Endothelial cell of umbilical vein (primary cell): ENCODE results near the gene CCDC91. TPM values are rescaled to one million over a fixed set of nuclear protein-coding genes. Genes with fewer than 3 reads are reported as not detected.

Source experiments
- BruUV-seq: library from RNA; stranded (reverse); fragments of 400-500 nt; replicated peaks from 2 replicates; lab custom pipeline; 2021; lab: Mats Ljungman, UMichigan
- CTCF ChIA-PET: fragments of 300-600, 350-600 bp; sonication (Branson Sonifier 250); formaldehyde crosslinking; loops from one replicate; lab custom pipeline; 2021; ENCODE audit warnings: antibody characterized with exemption, inconsistent platforms; lab: Charles Lee
- POLR2A ChIA-PET: fragments of 300-600, 350-600 bp; sonication (Branson Sonifier 250); formaldehyde crosslinking; loops from one replicate; lab custom pipeline; 2021; ENCODE audit warnings: antibody characterized with exemption, inconsistent platforms; lab: Charles Lee
- DNase-seq: peaks from one replicate; pipeline ENCODE4 v3.0.0-alpha.2; 2011; ENCODE audit warnings: low read depth, low spot score
- FAIRE-seq: peaks from 2 replicates; lab custom pipeline; 2011; peaks lifted over from hg19 to GRCh38; lab: Jason Lieb, UNC
- H2AFZ ChIP-seq: 2 replicates; pipeline ENCODE4 v1.6.0; 2012; ENCODE audit warnings: low read depth, low read length, control low read depth, inconsistent platforms
- H3K27ac ChIP-seq: 2 replicates; pipeline ENCODE4 v1.5.1; 2011; ENCODE audit warnings: low read depth, mild to moderate bottlenecking, control low read depth, low read length, moderate library complexity; ENCODE audit not compliant: insufficient read depth
- H3K27me3 ChIP-seq, 2 experiments: 2 replicates each; pipeline versions ENCODE4 v1.6.0 to v1.6.1; 2011; ENCODE audit warnings: low read length in 2 of 2, mixed read lengths in 1 of 2; ENCODE audit not compliant: control insufficient read depth in 2 of 2, insufficient read depth in 2 of 2
- H3K36me3 ChIP-seq, 2 experiments: 2 replicates in 1 of 2; 3 replicates in 1 of 2; pipeline ENCODE4 v1.5.1; 2011; ENCODE audit warnings: low read length in 2 of 2, mild to moderate bottlenecking in 1 of 2, moderate library complexity in 1 of 2; ENCODE audit not compliant: control insufficient read depth in 2 of 2, insufficient read depth in 2 of 2; ENCODE audit errors: extremely low read depth in 1 of 2
- H3K4me1 ChIP-seq: 3 replicates; pipeline ENCODE4 v1.5.1; 2011; ENCODE audit warnings: mild to moderate bottlenecking, low read length; ENCODE audit not compliant: control insufficient read depth, insufficient read depth; ENCODE audit errors: extremely low read depth
- H3K4me2 ChIP-seq: 2 replicates; pipeline ENCODE4 v1.6.1; 2011; ENCODE audit warnings: low read length, control low read depth, mixed read lengths; ENCODE audit not compliant: insufficient read depth
- H3K4me3 ChIP-seq, 3 experiments: fragments of 200-600 bp in 1 of 3; sonication (generic), shearing (Covaris generic) in 1 of 3; replicated peaks in 1 of 3; 2 replicates each; pipeline ENCODE4 v1.5.1; 2011 to 2016; ENCODE audit warnings: control low read depth in 3 of 3, low read length in 3 of 3, mild to moderate bottlenecking in 2 of 3, inconsistent platforms in 1 of 3, low read depth in 1 of 3, moderate library complexity in 1 of 3; ENCODE audit not compliant: insufficient read depth in 1 of 3
- H3K79me2 ChIP-seq: 2 replicates; pipeline ENCODE4 v1.6.0; 2012; ENCODE audit warnings: low read length, inconsistent platforms; ENCODE audit not compliant: control insufficient read depth, insufficient read depth
- H3K9ac ChIP-seq: replicated peaks from 2 replicates; pipeline ENCODE3; 2011; ENCODE audit warnings: low read length, control low read depth; ENCODE audit not compliant: insufficient read depth; ENCODE audit errors: extremely low read depth
- H3K9me1 ChIP-seq: replicated peaks from 3 replicates; pipeline ENCODE4 v1.6.0; 2011; ENCODE audit warnings: mild to moderate bottlenecking, low read length; ENCODE audit not compliant: control insufficient read depth, insufficient read depth; ENCODE audit errors: extremely low read depth
- H3K9me3 ChIP-seq: replicated peaks from 2 replicates; pipeline ENCODE4 v1.5.1; 2012; ENCODE audit warnings: low read length, inconsistent platforms; ENCODE audit not compliant: control insufficient read depth, insufficient read depth
- H4K20me1 ChIP-seq: replicated peaks from 2 replicates; pipeline ENCODE3; 2011; ENCODE audit warnings: mild to moderate bottlenecking, low read length; ENCODE audit not compliant: control insufficient read depth, insufficient read depth; ENCODE audit errors: extremely low read depth
- EZH2 ChIP-seq: IDR thresholded peaks from 2 replicates; pipeline ENCODE4 v1.6.1; 2012; ENCODE audit warnings: borderline replicate concordance, low read depth, mild to moderate bottlenecking, moderate library complexity, low read length, inconsistent platforms; ENCODE audit not compliant: severe bottlenecking
- FOS ChIP-seq: IDR thresholded peaks from 2 replicates; pipeline ENCODE4 v1.6.1; 2011; ENCODE audit warnings: mild to moderate bottlenecking, low read length, moderate library complexity, borderline replicate concordance; ENCODE audit not compliant: insufficient read depth
- GATA2 ChIP-seq: IDR thresholded peaks from 2 replicates; pipeline ENCODE4 v1.7.0; 2011; ENCODE audit warnings: low read depth, mild to moderate bottlenecking, moderate library complexity, mixed read lengths, low read length; ENCODE audit not compliant: insufficient read length, insufficient read depth
- JUN ChIP-seq: IDR thresholded peaks from 2 replicates; pipeline ENCODE4 v1.6.1; 2011; ENCODE audit warnings: borderline replicate concordance, low read depth; ENCODE audit not compliant: insufficient read length, insufficient read depth
- MYC ChIP-seq: IDR thresholded peaks from one replicate; pipeline ENCODE4 v1.6.1; 2011; ENCODE audit warnings: mild to moderate bottlenecking, low read depth, low read length
- POLR2A ChIP-seq: IDR thresholded peaks from 2 replicates; pipeline ENCODE4 v1.6.1; 2012; ENCODE audit warnings: low read depth, mild to moderate bottlenecking, control low read depth, low read length
- POLR2AphosphoS5 ChIP-seq: IDR thresholded peaks from 2 replicates; pipeline ENCODE4 v1.6.1; 2012; ENCODE audit warnings: low read depth, mild to moderate bottlenecking, control low read depth, low read length, moderate library complexity; ENCODE audit not compliant: insufficient read depth
- dilution Hi-C: fragments of 300-500 bp; cut with MboI; formaldehyde crosslinking; loops from one replicate; pipeline ENCODE4 v1.15.0; 2019; ENCODE audit warnings: low sequenced_read_pairs; ENCODE audit not compliant: extremely low pct_ligation_motif_present
- intact Hi-C: fragments of 100-400 bp; cut with micrococcal nuclease; formaldehyde crosslinking; loops from one replicate; pipeline ENCODE4 v1.10.0; 2022
- polyA plus RNA-seq, 4 experiments: library from polyadenylated mRNA; depleted of rRNA in 3 of 4; stranded (reverse) in 3 of 4; unstranded in 1 of 4; fragments of >200 nt; gene quantifications; 2 replicates each; pipeline versions ENCODE4 v1.2.1 to v1.2.3, GENCODE V29; 2011 to 2012; ENCODE audit warnings: missing spikeins in 1 of 4
- total RNA-seq: library from RNA; stranded (reverse); gene quantifications from 2 replicates; pipeline ENCODE4 v1.2.3, GENCODE V29; 2021
- TF ChIP-seq, protein P1 (sequence below): IDR thresholded peaks from 2 replicates; pipeline ENCODE4 v1.6.1; 2011; ENCODE audit not compliant: insufficient read depth, insufficient read length
- TF ChIP-seq, protein P2 (sequence below), 2 donors: IDR thresholded peaks; 1 replicate in 1 of 2; 2 replicates in 1 of 2; pipeline ENCODE4 v1.5.1; 2011; ENCODE audit warnings: low read length in 2 of 2, mild to moderate bottlenecking in 2 of 2, moderate library complexity in 2 of 2, control low read depth in 1 of 2, inconsistent platforms in 1 of 2, low read depth in 1 of 2; ENCODE audit not compliant: insufficient read depth in 1 of 2; ENCODE audit errors: extremely low read depth in 1 of 2

Gene CCDC91
- total and polyA plus RNA-seq, 2 donors (not counting 3 experiments of a cell fraction or from before 2014, with no cell fraction given), result 3.8 to 10.5 TPM

DNA sequence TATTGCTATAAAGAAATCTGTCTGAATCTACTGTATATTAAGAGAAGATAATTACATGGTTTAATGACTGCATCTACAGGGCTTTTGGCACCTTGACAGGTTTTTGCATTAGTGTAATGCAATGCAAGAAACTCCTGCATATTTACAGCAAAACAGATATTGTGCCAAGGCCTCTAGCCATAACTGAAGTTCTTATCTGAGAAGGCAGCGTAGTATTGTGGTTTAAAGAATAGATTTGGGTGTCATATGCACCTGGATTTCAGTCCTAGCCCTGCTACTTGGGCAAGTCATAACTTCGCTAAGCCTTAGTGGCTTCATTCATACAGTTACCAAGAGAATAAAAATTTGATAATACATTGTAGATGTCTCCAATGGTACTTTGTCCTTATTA is 350.1 kb downstream of the CCDC91 start:
- dilution Hi-C loops, result no loop called here
- no peak overlapping the region for H3K4me2 ChIP-seq
- DNase-seq (no peak), FAIRE-seq (no peak)
- no peaks in the 10 kb centered on the region for H3K4me1 ChIP-seq
- H3K9me1 ChIP-seq, result no peaks in the 10 kb centered on the region
- H2AFZ ChIP-seq, result no peak overlapping the region
- H4K20me1 ChIP-seq, result no peaks in the 10 kb centered on the region
- no peak overlapping the region for H3K4me3 ChIP-seq
- ChIA-PET CTCF (no interaction called here), POLR2A (no interaction called here)
- BruUV-seq, result no TSS peak
- no peaks in the 10 kb centered on the region for H3K79me2 ChIP-seq
- no peaks in the 10 kb centered on the region for H3K27me3 ChIP-seq
- no peak overlapping the region for H3K27ac ChIP-seq
- no peaks in the 10 kb centered on the region for H3K36me3 ChIP-seq
- TF ChIP-seq, protein P1, sequence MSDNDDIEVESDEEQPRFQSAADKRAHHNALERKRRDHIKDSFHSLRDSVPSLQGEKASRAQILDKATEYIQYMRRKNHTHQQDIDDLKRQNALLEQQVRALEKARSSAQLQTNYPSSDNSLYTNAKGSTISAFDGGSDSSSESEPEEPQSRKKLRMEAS, result no peak
- TF ChIP-seq POLR2AphosphoS5, result no peak
- TF ChIP-seq EZH2, result no peak
- TF ChIP-seq, protein P2, sequence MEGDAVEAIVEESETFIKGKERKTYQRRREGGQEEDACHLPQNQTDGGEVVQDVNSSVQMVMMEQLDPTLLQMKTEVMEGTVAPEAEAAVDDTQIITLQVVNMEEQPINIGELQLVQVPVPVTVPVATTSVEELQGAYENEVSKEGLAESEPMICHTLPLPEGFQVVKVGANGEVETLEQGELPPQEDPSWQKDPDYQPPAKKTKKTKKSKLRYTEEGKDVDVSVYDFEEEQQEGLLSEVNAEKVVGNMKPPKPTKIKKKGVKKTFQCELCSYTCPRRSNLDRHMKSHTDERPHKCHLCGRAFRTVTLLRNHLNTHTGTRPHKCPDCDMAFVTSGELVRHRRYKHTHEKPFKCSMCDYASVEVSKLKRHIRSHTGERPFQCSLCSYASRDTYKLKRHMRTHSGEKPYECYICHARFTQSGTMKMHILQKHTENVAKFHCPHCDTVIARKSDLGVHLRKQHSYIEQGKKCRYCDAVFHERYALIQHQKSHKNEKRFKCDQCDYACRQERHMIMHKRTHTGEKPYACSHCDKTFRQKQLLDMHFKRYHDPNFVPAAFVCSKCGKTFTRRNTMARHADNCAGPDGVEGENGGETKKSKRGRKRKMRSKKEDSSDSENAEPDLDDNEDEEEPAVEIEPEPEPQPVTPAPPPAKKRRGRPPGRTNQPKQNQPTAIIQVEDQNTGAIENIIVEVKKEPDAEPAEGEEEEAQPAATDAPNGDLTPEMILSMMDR (IDR thresholded peaks at IDR 0.05; ENCODE audit: extremely low read depth in 1 of 2, insufficient read depth in 1 of 2, low read depth in 1 of 2, low read length in 2 of 2), result no peak
- no peak for TF ChIP-seq POLR2A
- TF ChIP-seq MYC, result no peak
- TF ChIP-seq GATA2, result no peak
- TF ChIP-seq JUN, result no peak
- TF ChIP-seq FOS, result no peak
- no peaks in the 10 kb centered on the region for H3K9me3 ChIP-seq
- intact Hi-C loops, result no loop called here
- no peak overlapping the region for H3K9ac ChIP-seq
